ENCODE measurements around the gene SDK2.

The SDK2 gene

GRCh38 chr17:73380439-73381106 is 263.7 kb downstream of the SDK2 start:
- no peak for DNase-seq

GRCh38 chr17:73379826-73380225 is 264.4 kb downstream of the SDK2 start:
- DNase-seq, result no peak

DNA sequence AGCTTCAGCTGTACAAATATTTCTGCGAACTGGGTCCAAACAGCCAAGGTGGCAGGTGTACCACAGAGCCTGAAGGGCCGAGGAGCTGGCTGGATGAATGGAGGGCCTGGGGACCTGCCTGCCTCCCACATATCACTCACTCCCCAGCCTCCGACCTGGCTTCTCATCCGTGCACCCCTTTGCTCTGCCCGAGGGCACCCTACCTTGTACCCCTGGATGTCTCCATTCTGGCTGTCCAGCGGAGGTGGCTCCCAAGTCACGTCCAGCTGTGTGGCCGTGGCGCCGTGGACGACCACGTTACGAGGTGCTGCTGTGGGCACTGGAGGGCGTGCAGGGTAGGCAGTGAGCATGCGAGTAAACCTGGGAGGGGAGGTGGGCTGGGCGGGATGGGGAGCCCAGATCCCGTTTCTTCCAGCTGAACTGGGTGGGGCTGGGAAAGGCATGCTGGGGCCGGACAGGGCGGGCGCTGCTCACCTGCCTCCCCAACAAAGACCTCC is 265.2 kb downstream of the SDK2 start:
- no peak for DNase-seq

DNA sequence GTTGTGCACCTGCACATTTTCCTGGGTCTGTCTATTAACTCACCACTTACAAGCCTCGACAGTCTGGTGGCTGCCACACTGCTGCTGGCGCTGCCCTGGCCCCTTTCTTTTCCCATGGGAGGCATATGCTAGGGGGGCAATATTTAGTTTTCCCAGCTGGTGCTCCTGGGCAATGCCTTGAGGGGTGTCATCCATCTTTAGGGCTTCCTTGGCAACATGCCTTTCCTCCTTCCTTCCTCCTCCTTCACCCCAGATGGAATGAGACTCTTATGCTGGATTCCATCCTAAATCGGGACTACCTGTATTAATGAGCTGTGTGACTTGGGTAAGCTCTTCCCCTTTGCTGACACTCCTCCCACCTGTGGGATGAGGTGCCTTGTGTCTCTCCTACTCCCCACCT is 267.6 kb downstream of the SDK2 start:
- DNase-seq, result no peak

- DNase-seq, result no peak
Observed at GRCh38 chr17:73376152-73376551, 268.1 kb downstream of the SDK2 start.

DNA sequence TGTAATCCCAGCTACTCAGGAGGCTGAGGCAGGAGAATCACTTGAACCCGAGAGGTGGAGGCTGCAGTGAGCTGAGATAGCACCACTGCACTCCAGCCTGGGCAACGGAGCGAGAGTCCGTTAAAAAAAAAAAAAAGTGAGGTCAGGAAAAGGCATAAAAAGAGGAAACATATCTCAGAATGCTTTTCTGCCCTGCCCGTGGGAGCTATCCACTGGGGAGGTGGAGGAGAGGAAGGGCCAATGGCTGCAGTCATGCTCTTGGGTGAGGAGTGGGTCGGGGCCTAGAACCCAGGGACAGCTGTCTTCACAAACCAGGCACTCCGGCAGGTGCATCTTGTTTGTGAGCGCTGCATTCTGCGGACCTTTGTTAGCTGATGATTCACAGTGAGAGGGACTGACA is 272.4 kb downstream of the SDK2 start:
- DNase-seq, result no peak

GRCh38 chr17:73371285-73371684 is 273.0 kb downstream of the SDK2 start:
- DNase-seq, result no peak

GRCh38 chr17:73369817-73370490 is 274.3 kb downstream of the SDK2 start:
- DNase-seq, result peak in 1 of 2 experiments; percentile 68

DNA sequence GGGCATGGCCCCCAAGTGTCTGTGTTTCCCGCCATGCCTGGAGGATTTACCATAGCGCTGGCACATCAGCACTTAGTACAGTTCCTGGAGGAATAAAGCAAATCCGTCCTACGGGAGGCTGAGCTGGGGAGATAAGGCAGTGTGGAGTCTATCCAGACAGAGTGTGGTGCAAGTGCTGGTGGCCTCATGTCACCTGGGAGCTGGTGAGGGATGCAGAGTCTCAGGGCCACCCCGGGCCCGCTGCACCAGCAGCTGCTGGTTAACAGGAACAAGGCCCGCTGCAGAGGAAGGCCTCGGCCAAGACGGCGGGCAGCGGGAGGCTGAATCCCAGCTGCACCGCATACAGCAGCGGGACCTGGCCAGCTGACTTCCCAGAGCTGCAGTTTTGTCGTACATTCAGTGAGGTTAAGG is 275.1 kb downstream of the SDK2 start:
- DNase-seq, result no peak

GRCh38 chr17:73368085-73368631 is 276.1 kb downstream of the SDK2 start:
- DNase-seq, result no peak

- no peak for DNase-seq
Observed at GRCh38 chr17:73365906-73366623, 278.2 kb downstream of the SDK2 start.

DNA sequence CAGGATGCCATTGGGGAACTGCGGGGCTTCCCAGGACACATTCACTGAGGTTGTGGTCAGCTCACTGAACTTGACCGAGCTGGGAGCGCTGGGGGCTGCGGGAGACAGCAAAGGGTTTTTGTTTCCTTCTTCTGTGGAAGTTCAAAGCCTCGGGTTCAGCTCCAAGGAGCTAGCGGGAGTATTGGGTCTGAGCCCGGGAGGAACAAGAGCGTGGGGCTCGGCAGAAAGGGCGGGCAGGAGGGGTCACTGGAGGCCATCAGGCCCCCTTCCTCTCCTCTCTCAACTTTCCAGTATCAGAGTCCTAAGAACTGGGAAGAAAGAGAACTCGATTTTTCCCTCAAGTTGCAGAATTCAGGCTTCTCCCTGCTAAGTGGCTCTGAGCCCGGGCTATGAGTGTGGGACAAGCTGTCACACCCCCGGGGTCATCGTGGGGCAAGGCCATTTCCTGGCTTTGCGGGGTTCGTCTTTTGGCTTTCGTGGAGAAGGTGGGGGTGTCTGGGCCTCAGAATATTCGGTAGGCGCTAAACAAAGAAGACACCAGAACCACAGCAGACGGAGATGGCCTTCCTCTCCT is 278.9 kb downstream of the SDK2 start:
- no peak for DNase-seq

DNA sequence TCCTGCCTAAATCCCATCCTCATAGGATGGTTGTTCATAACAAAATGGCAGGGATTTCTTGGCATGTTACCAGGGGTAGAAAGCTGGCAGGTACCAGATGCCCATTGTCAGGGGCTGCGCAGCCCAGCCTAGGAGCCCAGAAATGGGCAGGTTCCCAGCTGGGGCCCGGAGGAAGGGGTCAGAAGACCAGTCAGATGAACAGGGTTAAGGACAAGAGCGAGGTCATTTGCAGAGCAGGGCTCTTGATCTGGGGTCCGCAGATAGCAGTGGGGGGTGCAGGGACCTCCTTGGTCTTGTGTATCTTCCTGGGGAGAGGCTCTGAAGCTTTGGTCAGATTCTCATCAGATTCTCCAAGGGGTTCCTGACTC is 280.1 kb downstream of the SDK2 start:
- no peak for DNase-seq

- DNase-seq, result no peak
Observed at GRCh38 chr17:73363442-73364154, 280.6 kb downstream of the SDK2 start.

DNA sequence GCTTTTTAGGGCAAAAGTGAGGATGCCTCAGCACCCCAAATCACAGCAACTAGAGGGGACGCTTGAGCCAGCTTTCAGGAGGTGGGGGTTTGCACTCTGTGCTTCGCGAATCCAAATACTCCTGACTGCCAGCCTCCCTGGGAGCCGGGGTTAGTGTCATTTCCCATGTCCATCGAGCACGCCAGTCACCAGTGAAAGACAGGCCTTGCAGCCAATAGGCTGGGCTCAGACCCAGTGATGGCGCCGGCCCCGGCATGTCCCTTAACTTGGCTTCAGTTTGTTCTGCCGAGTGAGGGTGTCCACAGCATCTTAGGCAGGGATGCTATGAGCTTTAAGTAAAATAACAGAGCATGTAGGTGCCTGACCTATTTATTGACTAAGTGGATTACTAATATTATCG is 281.5 kb downstream of the SDK2 start:
- no peak for DNase-seq

- no peak for DNase-seq
Observed at GRCh38 chr17:73360961-73361761, 283.1 kb downstream of the SDK2 start.

DNA sequence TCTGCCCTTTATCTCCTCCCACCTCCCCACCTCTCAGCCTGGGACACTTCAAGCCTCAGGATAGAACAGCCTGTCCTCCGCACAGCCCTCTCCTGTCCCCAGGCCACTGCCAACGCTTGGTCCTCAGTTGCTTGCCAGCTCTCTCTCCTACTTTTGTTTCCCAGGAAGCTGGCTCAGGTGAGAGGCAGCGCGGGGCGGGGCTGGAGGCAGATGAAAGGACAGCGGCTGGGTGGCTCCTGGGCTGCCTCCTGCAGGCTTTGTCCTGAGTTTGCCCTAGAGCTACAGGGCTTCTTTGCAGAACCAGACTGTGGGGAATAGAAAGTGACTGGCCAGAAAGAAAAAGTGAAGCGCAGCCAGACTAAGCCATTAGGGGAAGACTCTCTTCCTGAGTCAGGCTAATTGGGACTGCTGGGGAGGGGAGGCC is 284.2 kb downstream of the SDK2 start:
- DNase-seq, result no peak

GRCh38 chr17:73359352-73359751 is 284.9 kb downstream of the SDK2 start:
- DNase-seq, result no peak

DNA sequence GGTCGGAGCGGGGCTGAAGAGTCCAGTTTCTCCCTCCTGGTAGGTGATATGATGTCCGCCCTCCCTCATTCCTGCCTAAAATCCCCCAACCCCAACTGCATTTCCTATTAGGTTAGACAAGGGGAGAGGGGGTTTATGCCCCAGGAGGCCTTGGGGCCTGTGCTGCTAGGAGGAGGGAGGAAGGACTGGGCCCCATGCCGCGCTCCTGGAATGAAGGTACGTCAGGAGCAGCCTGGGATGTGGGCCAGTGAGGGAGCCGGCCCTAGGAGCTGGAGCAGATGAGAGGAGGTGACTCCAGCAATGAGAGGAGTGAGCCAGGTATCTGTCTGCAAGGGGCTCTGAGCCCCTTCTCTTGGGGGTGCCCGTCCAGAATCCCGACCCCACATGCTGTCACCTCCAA is 285.6 kb downstream of the SDK2 start:
- DNase-seq, result no peak

DNA sequence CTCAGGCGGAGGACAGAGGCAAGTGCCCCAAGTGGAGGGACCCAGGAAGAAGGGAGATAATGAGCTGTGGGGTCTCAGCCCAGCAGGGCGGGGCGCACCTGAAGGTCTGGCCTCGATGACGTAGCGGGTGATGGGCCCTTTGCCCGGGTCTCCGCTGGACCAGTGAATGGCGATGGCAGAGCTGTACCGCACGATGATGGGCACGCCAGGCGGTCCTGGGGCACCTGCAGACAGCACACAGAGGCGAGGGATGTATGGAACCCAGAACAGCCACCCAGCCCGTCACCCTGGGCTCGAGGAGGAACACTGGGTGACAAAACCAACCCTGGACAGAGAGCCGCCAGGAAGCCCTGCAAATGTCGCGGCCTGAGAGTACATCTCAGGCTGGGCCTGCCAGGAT is 286.3 kb downstream of the SDK2 start:
- no peak for DNase-seq

- peak in 1 of 2 experiments; percentile 60 for DNase-seq
Observed at GRCh38 chr17:73357318-73357717, 286.9 kb downstream of the SDK2 start.
